22Rv1 (cell line): Measurements from ENCODE around the gene ZFYVE21.

ENCODE experiments used
- H3K27ac ChIP-seq: fragments of 450-650 bp; 2 replicates; pipeline ENCODE4 v1.5.1; 2017
- CTCF ChIP-seq: fragments of 450-650 bp; IDR thresholded peaks from 2 replicates; pipeline ENCODE4 v1.5.1; 2017; ENCODE audit warnings: mild to moderate bottlenecking
- ZFX ChIP-seq: fragments of 450-650 bp; IDR thresholded peaks from 2 replicates; pipeline ENCODE4 v1.6.1; 2017; ENCODE audit warnings: antibody characterized with exemption, borderline replicate concordance

The ZFYVE21 gene

GRCh38 chr14:103746701-103747100 is 31.1 kb downstream of the ZFYVE21 start:
- no peak overlapping the region for H3K27ac ChIP-seq
- no peak for TF ChIP-seq ZFX
- no peak for TF ChIP-seq CTCF

- TF ChIP-seq ZFX: no peak
- H3K27ac ChIP-seq: no peak overlapping the region
Measured at GRCh38 chr14:103748534-103748857, 32.9 kb downstream of the ZFYVE21 start.

DNA sequence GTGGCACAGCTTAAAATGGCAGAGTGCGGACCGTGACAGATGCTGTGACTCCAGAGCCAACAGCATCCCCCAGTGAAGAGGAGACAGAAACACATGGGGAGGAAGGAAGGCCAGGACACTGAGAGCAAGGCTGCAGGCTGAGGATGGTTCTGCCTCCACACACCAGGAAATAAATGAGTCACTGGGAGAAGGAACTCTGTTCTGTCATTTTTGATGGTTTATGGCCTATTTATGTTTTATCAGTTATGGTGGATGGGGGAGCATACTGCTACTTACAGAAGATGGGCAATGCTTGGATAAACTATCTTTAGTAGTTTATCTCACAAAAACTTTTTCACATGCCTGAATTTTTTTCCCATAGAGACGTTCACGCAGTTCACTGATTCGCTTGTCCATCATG is 33.8 kb downstream of the ZFYVE21 start:
- TF ChIP-seq ZFX (no peak), CTCF (no peak)
- no peak overlapping the region for H3K27ac ChIP-seq

DNA sequence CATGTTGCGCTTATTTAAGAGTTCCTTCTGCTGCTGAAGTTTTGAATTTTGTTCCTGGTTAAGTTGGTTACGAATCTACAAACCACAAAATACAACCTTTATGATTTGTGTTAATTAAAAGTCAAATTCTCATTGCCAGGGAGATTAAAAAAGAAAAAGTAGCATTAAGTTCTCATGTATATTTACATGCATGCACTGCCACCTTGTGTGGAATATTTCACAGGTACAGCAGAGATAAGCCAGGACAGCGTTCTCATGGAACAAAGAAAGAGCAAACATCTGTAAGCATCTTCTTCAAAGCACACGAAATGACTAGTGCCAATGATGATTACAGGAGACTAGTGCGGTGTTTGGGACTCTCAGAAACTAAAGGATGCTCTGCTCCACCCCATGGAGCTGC is 34.2 kb downstream of the ZFYVE21 start:
- TF ChIP-seq ZFX: no peak
- no peak for TF ChIP-seq CTCF
- no peak overlapping the region for H3K27ac ChIP-seq

DNA sequence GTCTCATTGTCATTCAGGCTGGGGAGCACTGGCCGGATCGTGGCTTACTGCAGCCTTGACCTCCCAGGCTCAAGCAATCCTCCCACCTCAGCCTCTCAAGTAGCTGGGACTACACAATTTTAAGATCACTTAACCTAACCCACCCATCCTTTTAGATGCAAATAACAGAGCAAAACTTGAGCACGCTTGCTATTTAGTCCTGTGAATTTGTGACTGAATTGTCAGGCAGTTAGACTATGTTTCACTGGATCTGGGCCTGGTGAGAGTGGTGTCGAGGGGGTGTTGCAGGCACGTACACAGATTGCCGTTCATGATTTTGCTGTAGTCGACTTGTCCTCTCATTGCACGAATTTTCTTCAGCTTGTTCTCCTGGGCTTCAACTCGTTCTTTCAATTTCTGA is 38.2 kb downstream of the ZFYVE21 start:
- H3K27ac ChIP-seq: no peak overlapping the region
- TF ChIP-seq CTCF (no peak), ZFX (no peak)

- H3K27ac ChIP-seq: no peak overlapping the region
- no peak for TF ChIP-seq ZFX
- TF ChIP-seq CTCF: no peak
Measured at GRCh38 chr14:103755060-103755459, 39.5 kb downstream of the ZFYVE21 start.

DNA sequence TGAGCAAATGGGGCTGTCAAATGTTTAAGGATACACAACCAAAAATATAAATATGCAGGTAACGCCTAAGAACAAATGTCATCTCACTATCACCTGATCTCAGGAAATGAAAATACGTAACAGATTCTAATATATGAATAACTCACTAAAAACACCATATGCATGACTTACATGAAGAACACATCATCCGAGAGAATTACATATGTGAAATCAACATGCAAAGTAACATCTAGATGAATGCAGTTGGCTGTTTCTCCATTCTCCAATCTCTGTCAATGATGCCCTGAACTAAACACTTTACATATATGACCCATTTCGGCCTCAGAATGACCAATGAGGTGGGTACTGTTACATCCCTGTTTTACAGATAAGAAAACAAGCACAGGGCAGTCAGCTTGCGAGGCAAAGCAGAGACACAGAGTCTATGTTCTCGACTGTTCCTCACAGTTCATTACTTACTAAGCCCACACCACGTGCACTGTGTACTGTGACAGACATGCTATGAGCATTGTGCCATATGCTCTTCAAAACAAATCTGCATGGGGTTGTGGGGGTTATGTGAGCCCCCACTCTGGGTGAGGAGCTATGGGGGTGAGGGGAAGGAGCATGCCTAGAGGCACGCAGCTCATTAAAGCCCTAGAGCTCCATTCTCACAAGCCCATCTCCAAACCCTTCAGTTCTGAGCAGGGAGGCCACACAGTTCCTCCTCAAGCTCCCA is 42.6 kb downstream of the ZFYVE21 start:
- TF ChIP-seq ZFX (no peak), CTCF (no peak)
- no peak overlapping the region for H3K27ac ChIP-seq

GRCh38 chr14:103762036-103762435 is 46.4 kb downstream of the ZFYVE21 start:
- H3K27ac ChIP-seq: no peak overlapping the region
- no peak for TF ChIP-seq ZFX
- TF ChIP-seq CTCF: no peak
